HG03135 (cell line): ENCODE measurements around the gene USP6NL.
A peak's percentile ranks its signal among the peaks of the same experiment; 100 is the strongest.

ENCODE experiments used
- ATAC-seq: cut with Tn5 transposase; IDR thresholded peaks from one replicate; pipeline ENCODE4 v1.9.1; 2021; ENCODE audit warnings: mild to moderate bottlenecking, moderate library complexity; ENCODE audit not compliant: unreplicated experiment

The USP6NL gene

GRCh38 chr10:11617233-11617632 is 5.8 kb upstream of the USP6NL start:
- ATAC-seq, result no peak

- ATAC-seq, result no peak
These were observed 4.6 kb upstream of the USP6NL start for GRCh38 chr10:11616021-11616420.

GRCh38 chr10:11615396-11615795 is 3.9 kb upstream of the USP6NL start:
- no peak for ATAC-seq

GRCh38 chr10:11612021-11613001 is 861 bp upstream of the USP6NL start:
- no peak for ATAC-seq

- no peak for ATAC-seq
These were observed 613 bp downstream of the USP6NL start for GRCh38 chr10:11610826-11611247.

- no peak for ATAC-seq
These were observed 1.2 kb downstream of the USP6NL start for GRCh38 chr10:11610166-11610825.

GRCh38 chr10:11609492-11610093 is 1.9 kb downstream of the USP6NL start:
- ATAC-seq, result no peak

GRCh38 chr10:11609052-11609451 is 2.4 kb downstream of the USP6NL start:
- no peak for ATAC-seq

GRCh38 chr10:11608159-11609013 is 3.1 kb downstream of the USP6NL start:
- ATAC-seq, result no peak

- no peak for ATAC-seq
These were observed 5.5 kb downstream of the USP6NL start for GRCh38 chr10:11605807-11606408.

GRCh38 chr10:11604865-11605650 is 6.4 kb downstream of the USP6NL start:
- peak; percentile 34 for ATAC-seq

- ATAC-seq, result no peak
These were observed 7.7 kb downstream of the USP6NL start for GRCh38 chr10:11603741-11604140.

GRCh38 chr10:11602919-11603523 is 8.4 kb downstream of the USP6NL start:
- ATAC-seq, result no peak

- ATAC-seq, result no peak
These were observed 9.1 kb downstream of the USP6NL start for GRCh38 chr10:11602358-11602757.

- ATAC-seq, result no peak
These were observed 9.8 kb downstream of the USP6NL start for GRCh38 chr10:11601670-11602069.

GRCh38 chr10:11600280-11600679 is 11.2 kb downstream of the USP6NL start:
- ATAC-seq, result no peak

- no peak for ATAC-seq
These were observed 12.6 kb downstream of the USP6NL start for GRCh38 chr10:11598712-11599397.

GRCh38 chr10:11597470-11597869 is 14.0 kb downstream of the USP6NL start:
- ATAC-seq, result no peak

GRCh38 chr10:11595395-11595692 is 16.1 kb downstream of the USP6NL start:
- no peak for ATAC-seq
